CD4-positive, alpha-beta memory T cell (primary cell): ENCODE measurements around the gene TUBGCP2. TPM values are rescaled to one million over a fixed set of nuclear protein-coding genes. Genes with fewer than 3 reads are reported as not detected.

Source experiments
- CTCF ChIA-PET: fragments of 350-600 bp; sonication (Branson Sonifier 250); formaldehyde crosslinking; loops from one replicate; lab custom pipeline; 2021; ENCODE audit warnings: inconsistent platforms; ENCODE audit not compliant: partially characterized antibody; lab: Charles Lee
- POLR2A ChIA-PET: fragments of 350-600 bp; sonication (Branson Sonifier 250); formaldehyde crosslinking; loops from one replicate; lab custom pipeline; 2021; ENCODE audit not compliant: partially characterized antibody; lab: Charles Lee
- DNase-seq, 5 donors: peaks; one replicate each; pipeline versions ENCODE4 v3.0.0 to v3.0.0-alpha.2; 2020 to 2022; ENCODE audit warnings: mixed read lengths in 1 of 5
- H3K27ac ChIP-seq: one replicate; pipeline ENCODE4 v1.7.0; 2013; ENCODE audit warnings: low read depth, low read length
- H3K27me3 ChIP-seq: 2 replicates; pipeline ENCODE4 v1.7.0; 2013; ENCODE audit warnings: mild to moderate bottlenecking, low read length, moderate library complexity; ENCODE audit not compliant: insufficient read depth
- H3K36me3 ChIP-seq: 2 replicates; pipeline ENCODE4 v1.7.0; 2013; ENCODE audit warnings: mild to moderate bottlenecking, low read length, moderate library complexity; ENCODE audit not compliant: insufficient read depth
- H3K4me1 ChIP-seq: 2 replicates; pipeline ENCODE4 v1.7.0; 2013; ENCODE audit warnings: mild to moderate bottlenecking, low read length, moderate library complexity; ENCODE audit not compliant: insufficient read depth
- H3K4me3 ChIP-seq, 2 donors: one replicate each; pipeline ENCODE4 v1.7.0; 2013; ENCODE audit warnings: low read length in 2 of 2, mild to moderate bottlenecking in 1 of 2
- H3K9me3 ChIP-seq, 2 donors: one replicate each; pipeline ENCODE4 v1.7.0; 2013; ENCODE audit warnings: low read length in 2 of 2, control low read depth in 1 of 2; ENCODE audit not compliant: control insufficient read depth in 1 of 2
- H3K27ac Mint-ChIP-seq, 7 donors: one replicate each; pipeline ENCODE4 v1.8.0; 2020 to 2021; ENCODE audit warnings: mixed read lengths in 7 of 7, mild to moderate bottlenecking in 6 of 7, inconsistent platforms in 3 of 7, moderate library complexity in 3 of 7
- H3K27me3 Mint-ChIP-seq, 2 donors: one replicate each; pipeline ENCODE4 v1.8.0; 2020 to 2021; ENCODE audit warnings: mixed read lengths in 2 of 2
- H3K36me3 Mint-ChIP-seq, 2 donors: one replicate each; pipeline ENCODE4 v1.8.0; 2020 to 2021; ENCODE audit warnings: mixed read lengths in 2 of 2, inconsistent platforms in 1 of 2, mild to moderate bottlenecking in 1 of 2
- H3K4me1 Mint-ChIP-seq, 4 donors: one replicate each; pipeline ENCODE4 v1.8.0; 2020 to 2021; ENCODE audit warnings: mixed read lengths in 4 of 4, mild to moderate bottlenecking in 1 of 4
- H3K4me3 Mint-ChIP-seq, 8 donors: one replicate each; pipeline ENCODE4 v1.8.0; 2020 to 2021; ENCODE audit warnings: mixed read lengths in 8 of 8, mild to moderate bottlenecking in 7 of 8, moderate library complexity in 6 of 8, inconsistent platforms in 3 of 8
- H3K9me3 Mint-ChIP-seq, 8 donors: one replicate each; pipeline ENCODE4 v1.8.0; 2020 to 2021; ENCODE audit warnings: mixed read lengths in 8 of 8, mild to moderate bottlenecking in 5 of 8, inconsistent platforms in 3 of 8, moderate library complexity in 1 of 8
- intact Hi-C: fragments of 100-400 bp; cut with micrococcal nuclease; formaldehyde crosslinking; loops from one replicate; pipeline ENCODE4 v1.15.1; 2023
- polyA plus RNA-seq, 2 donors: library from polyadenylated mRNA; unstranded; fragments of 300-500 nt; fragmentation: Illumina TruSeq; gene quantifications; one replicate each; pipeline ENCODE4 v1.2.3, GENCODE V29; 2021
- total RNA-seq, 2 experiments: library from RNA; stranded (reverse); gene quantifications; one replicate each; pipeline ENCODE4 v1.2.3, GENCODE V29; 2021

The TUBGCP2 gene
- total and polyA plus RNA-seq, 4 experiments from 2014 or later: 14.1 to 74.0 (median 53.7) TPM

- H3K27ac ChIP-seq: no peak overlapping the region
- H3K9me3 Mint-ChIP-seq: peaks cover 0 to 5% (median 0%) of the 10 kb centered on the region in 8 donors
- ChIA-PET POLR2A (no interaction called here), CTCF (interaction anchor here (0.8 to 1.2 kb wide), 2 partner anchors 21 to 26 kb away, joined by 3 read pairs; no protein-coding TSS in a partner anchor)
- no peaks in the 10 kb centered on the region for H3K9me3 ChIP-seq
- peaks cover 20 to 47% (median 28%) of the 10 kb centered on the region in 4 donors for H3K4me1 Mint-ChIP-seq
- H3K4me1 ChIP-seq: peaks cover 16% of the 10 kb centered on the region
- peaks cover 0 to 5% of the 10 kb centered on the region in 2 donors for H3K27me3 Mint-ChIP-seq
- intact Hi-C loops: no loop called here
- no peak for DNase-seq
- no peak overlapping the region for H3K4me3 Mint-ChIP-seq
- H3K27me3 ChIP-seq: no peaks in the 10 kb centered on the region
- H3K36me3 Mint-ChIP-seq: peaks cover 30 to 54% of the 10 kb centered on the region in 2 donors
- no peak overlapping the region for H3K4me3 ChIP-seq
- no peak overlapping the region for H3K27ac Mint-ChIP-seq
- peaks cover 25% of the 10 kb centered on the region for H3K36me3 ChIP-seq
These were observed 5.5 kb downstream of the TUBGCP2 start for GRCh38 chr10:133303206-133303605.

- Mint-ChIP-seq H3K9me3 (peaks cover 0 to 1% (median 0%) of the 10 kb centered on the region in 8 donors), H3K27ac (no peak overlapping the region), H3K4me3 (no peak overlapping the region), H3K4me1 (peaks cover 14 to 40% (median 20%) of the 10 kb centered on the region in 4 donors), H3K36me3 (peaks cover 39 to 55% of the 10 kb centered on the region in 2 donors), H3K27me3 (no peaks in the 10 kb centered on the region)
- intact Hi-C loops: no loop called here
- H3K36me3 ChIP-seq: peaks cover 31% of the 10 kb centered on the region
- CTCF ChIA-PET: interaction anchor here (1.1 to 1.2 kb wide), 2 partner anchors 23 to 44 kb away, joined by 3 to 4 read pairs; no protein-coding TSS in a partner anchor
- H3K27me3 ChIP-seq: no peaks in the 10 kb centered on the region
- H3K4me3 ChIP-seq: no peak overlapping the region
- no peak overlapping the region for H3K27ac ChIP-seq
- no peaks in the 10 kb centered on the region for H3K9me3 ChIP-seq
- H3K4me1 ChIP-seq: peaks cover 11% of the 10 kb centered on the region
- POLR2A ChIA-PET: no interaction called here
- no peak for DNase-seq
These were observed 6.4 kb downstream of the TUBGCP2 start for GRCh38 chr10:133302230-133302629.

GRCh38 chr10:133299738-133300137 lies 8.9 kb downstream of the TUBGCP2 start:
- H3K4me1 ChIP-seq: no peaks in the 10 kb centered on the region
- ChIA-PET POLR2A (interaction anchor here (1.4 kb wide), 1 partner anchor 21 kb away, joined by 3 read pairs; no protein-coding TSS in a partner anchor), CTCF (interaction anchor here (1.3 to 1.6 kb wide), 2 partner anchors 8 to 30 kb away, joined by 4 to 7 read pairs; no protein-coding TSS in a partner anchor)
- peaks cover 50% of the 10 kb centered on the region for H3K36me3 ChIP-seq
- no peak overlapping the region for H3K4me3 Mint-ChIP-seq
- H3K36me3 Mint-ChIP-seq: peaks cover 46 to 63% of the 10 kb centered on the region in 2 donors
- H3K4me3 ChIP-seq: no peak overlapping the region
- no peaks in the 10 kb centered on the region for H3K27me3 ChIP-seq
- no peak overlapping the region for H3K27ac Mint-ChIP-seq
- DNase-seq: no peak
- peaks cover 0 to 1% (median 0%) of the 10 kb centered on the region in 8 donors for H3K9me3 Mint-ChIP-seq
- H3K4me1 Mint-ChIP-seq: peaks cover 6 to 18% (median 8%) of the 10 kb centered on the region in 4 donors
- H3K9me3 ChIP-seq: no peaks in the 10 kb centered on the region
- no peak overlapping the region for H3K27ac ChIP-seq
- intact Hi-C loops: no loop called here
- no peaks in the 10 kb centered on the region for H3K27me3 Mint-ChIP-seq

- POLR2A ChIA-PET: interaction anchor here (1.4 kb wide), 1 partner anchor 21 kb away, joined by 3 read pairs; no protein-coding TSS in a partner anchor
- CTCF ChIA-PET: interaction anchor here (1.3 to 1.6 kb wide), 2 partner anchors 8 to 30 kb away, joined by 4 to 7 read pairs; no protein-coding TSS in a partner anchor
- no peaks in the 10 kb centered on the region for H3K27me3 ChIP-seq
These were observed 9.4 kb downstream of the TUBGCP2 start for GRCh38 chr10:133299224-133299623.

GRCh38 chr10:133298466-133298865 lies 10.2 kb downstream of the TUBGCP2 start:
- intact Hi-C loops: no loop called here
- peaks cover 0 to 7% (median 4%) of the 10 kb centered on the region in 4 donors for H3K4me1 Mint-ChIP-seq
- no peak overlapping the region for H3K27ac ChIP-seq
- no peak overlapping the region for H3K4me3 ChIP-seq
- no peak for DNase-seq
- H3K27me3 Mint-ChIP-seq: no peaks in the 10 kb centered on the region
- peaks cover 52 to 67% of the 10 kb centered on the region in 2 donors for H3K36me3 Mint-ChIP-seq
- no peak overlapping the region for H3K4me3 Mint-ChIP-seq
- no peaks in the 10 kb centered on the region for H3K27me3 ChIP-seq
- no peaks in the 10 kb centered on the region for H3K9me3 Mint-ChIP-seq
- peaks cover 62% of the 10 kb centered on the region for H3K36me3 ChIP-seq
- ChIA-PET POLR2A (no interaction called here), CTCF (interaction anchor here (1.6 kb wide), 1 partner anchor 31 kb away, joined by 7 read pairs; no protein-coding TSS in a partner anchor)
- no peak overlapping the region for H3K27ac Mint-ChIP-seq
- no peaks in the 10 kb centered on the region for H3K9me3 ChIP-seq
- no peaks in the 10 kb centered on the region for H3K4me1 ChIP-seq

More at GRCh38 chr10:133299224-133299623, 9.4 kb downstream of the TUBGCP2 start:
- DNase-seq: no peak
- Histone ChIP-seq H3K4me1 (no peaks in the 10 kb centered on the region), H3K27ac (no peak overlapping the region), H3K36me3 (peaks cover 55% of the 10 kb centered on the region), H3K9me3 (no peaks in the 10 kb centered on the region), H3K4me3 (no peak overlapping the region)
- peaks cover 0 to 1% (median 0%) of the 10 kb centered on the region in 8 donors for H3K9me3 Mint-ChIP-seq
- peaks cover 51 to 66% of the 10 kb centered on the region in 2 donors for H3K36me3 Mint-ChIP-seq
- no peaks in the 10 kb centered on the region for H3K27me3 Mint-ChIP-seq
- H3K27ac Mint-ChIP-seq: no peak overlapping the region
- no peak overlapping the region for H3K4me3 Mint-ChIP-seq
- peaks cover 2 to 14% (median 6%) of the 10 kb centered on the region in 4 donors for H3K4me1 Mint-ChIP-seq
- intact Hi-C loops: no loop called here

- Mint-ChIP-seq H3K36me3 (peaks cover 48 to 65% of the 10 kb centered on the region in 2 donors), H3K27ac (peak overlapping the region in 1 of 7 donors; percentile 41)
These were observed 11.2 kb downstream of the TUBGCP2 start for GRCh38 chr10:133297504-133297903.

GRCh38 chr10:133295426-133296320 lies 13.0 kb downstream of the TUBGCP2 start:
- H3K36me3 ChIP-seq: peaks cover 69% of the 10 kb centered on the region
- CTCF ChIA-PET: no interaction called here
- no peaks in the 10 kb centered on the region for H3K9me3 Mint-ChIP-seq
- no peak overlapping the region for H3K27ac Mint-ChIP-seq
- H3K27me3 ChIP-seq: no peaks in the 10 kb centered on the region
- H3K9me3 ChIP-seq: no peaks in the 10 kb centered on the region
- no peak overlapping the region for H3K27ac ChIP-seq
- peaks cover 45 to 59% of the 10 kb centered on the region in 2 donors for H3K36me3 Mint-ChIP-seq
- no peaks in the 10 kb centered on the region for H3K4me1 ChIP-seq
- POLR2A ChIA-PET: no interaction called here
- peaks cover 0 to 1% (median 0%) of the 10 kb centered on the region in 4 donors for H3K4me1 Mint-ChIP-seq
- no peak for DNase-seq
- no peak overlapping the region for H3K4me3 ChIP-seq
- no peak overlapping the region for H3K4me3 Mint-ChIP-seq
- H3K27me3 Mint-ChIP-seq: no peaks in the 10 kb centered on the region
- intact Hi-C loops: no loop called here

More at GRCh38 chr10:133297504-133297903, 11.2 kb downstream of the TUBGCP2 start:
- H3K9me3 ChIP-seq: no peaks in the 10 kb centered on the region
- H3K27me3 ChIP-seq: no peaks in the 10 kb centered on the region
- H3K27ac ChIP-seq: no peak overlapping the region
- H3K4me3 ChIP-seq: no peak overlapping the region
- Mint-ChIP-seq H3K4me3 (no peak overlapping the region), H3K4me1 (peaks cover 0 to 5% (median under 1%) of the 10 kb centered on the region in 4 donors), H3K27me3 (no peaks in the 10 kb centered on the region), H3K9me3 (no peaks in the 10 kb centered on the region)
- intact Hi-C loops: no loop called here
- peaks cover 72% of the 10 kb centered on the region for H3K36me3 ChIP-seq
- DNase-seq: no peak
- CTCF ChIA-PET: no interaction called here
- POLR2A ChIA-PET: no interaction called here
- no peaks in the 10 kb centered on the region for H3K4me1 ChIP-seq
